CD4-positive, alpha-beta T cell treated with Interleukin-4 for 4 hours (primary cell): ENCODE data around the gene MINPP1.
"Not testable (repeated sequence)": the region's sequence is repeated elsewhere in the genome, so short reads cannot be mapped to it uniquely, and the experiment has no call there.

Experiments used
- DNase-seq: peaks from one replicate; pipeline ENCODE4 v3.0.0-alpha.2; 2020

The MINPP1 gene

DNA sequence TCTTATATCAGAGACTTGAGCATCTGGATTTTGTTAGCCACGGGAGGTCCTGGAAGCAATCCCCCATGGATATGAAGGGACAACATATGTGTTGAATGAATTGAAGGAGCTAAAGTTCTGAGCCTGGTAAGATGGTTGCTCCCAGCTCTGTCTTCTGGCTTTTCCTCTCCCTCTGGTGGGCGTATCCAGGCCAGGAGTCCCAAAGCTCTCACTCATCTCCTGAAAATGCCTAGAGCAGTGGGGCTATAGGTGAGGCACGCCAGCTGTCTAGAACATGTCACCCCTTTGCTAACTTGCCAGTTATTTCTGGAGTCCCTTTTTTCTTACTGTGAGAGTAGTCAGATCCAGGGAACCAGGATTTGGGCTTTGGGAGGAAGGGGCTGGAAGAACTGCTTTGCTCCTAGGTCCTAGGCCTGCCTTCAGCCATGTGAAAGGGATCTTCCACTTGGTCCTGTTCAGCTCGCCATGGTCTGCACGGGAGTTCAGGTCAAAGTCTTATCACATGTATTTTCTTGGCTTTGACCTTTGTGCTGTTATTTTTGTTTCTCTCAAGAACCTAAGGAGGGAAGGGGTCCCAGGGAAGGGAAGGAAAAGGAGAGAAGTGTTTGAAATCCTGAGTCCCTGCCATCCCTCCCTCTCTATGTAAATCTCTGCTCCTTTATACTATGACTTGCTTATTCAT, 73.6 kb downstream of the MINPP1 start:
- DNase-seq = no peak

DNA sequence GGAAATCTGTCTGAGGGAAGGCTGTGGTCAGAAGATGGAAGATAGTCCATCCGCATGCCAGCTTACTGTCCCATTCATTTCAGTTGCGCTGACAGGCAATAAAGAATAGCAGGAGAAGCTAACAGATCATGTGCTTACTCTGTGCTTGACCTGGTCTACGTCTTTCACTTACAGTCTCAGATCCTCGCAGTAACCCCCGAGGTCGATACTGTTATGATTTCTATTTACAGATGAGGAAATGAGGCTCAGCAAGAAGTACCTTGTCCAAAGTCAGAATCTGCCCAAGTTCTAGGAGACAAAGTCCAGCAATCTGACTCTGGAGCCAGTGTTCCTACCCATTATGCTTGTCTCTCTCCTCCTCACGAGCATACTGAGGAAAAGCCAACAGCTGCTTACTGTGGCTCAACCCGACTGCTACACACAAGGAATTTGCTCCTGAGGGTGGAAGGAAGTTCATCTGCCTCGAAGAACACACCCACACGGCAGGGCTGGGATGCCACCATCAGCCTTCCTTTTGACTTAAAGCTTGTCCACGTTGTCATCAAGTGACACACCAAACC, 74.2 kb downstream of the MINPP1 start:
- DNase-seq = no peak

GRCh38 chr10:87579563-87579962, 74.9 kb downstream of the MINPP1 start:
- no peak for DNase-seq

- no peak for DNase-seq
Observed at GRCh38 chr10:87580016-87580415, 75.3 kb downstream of the MINPP1 start.

DNA sequence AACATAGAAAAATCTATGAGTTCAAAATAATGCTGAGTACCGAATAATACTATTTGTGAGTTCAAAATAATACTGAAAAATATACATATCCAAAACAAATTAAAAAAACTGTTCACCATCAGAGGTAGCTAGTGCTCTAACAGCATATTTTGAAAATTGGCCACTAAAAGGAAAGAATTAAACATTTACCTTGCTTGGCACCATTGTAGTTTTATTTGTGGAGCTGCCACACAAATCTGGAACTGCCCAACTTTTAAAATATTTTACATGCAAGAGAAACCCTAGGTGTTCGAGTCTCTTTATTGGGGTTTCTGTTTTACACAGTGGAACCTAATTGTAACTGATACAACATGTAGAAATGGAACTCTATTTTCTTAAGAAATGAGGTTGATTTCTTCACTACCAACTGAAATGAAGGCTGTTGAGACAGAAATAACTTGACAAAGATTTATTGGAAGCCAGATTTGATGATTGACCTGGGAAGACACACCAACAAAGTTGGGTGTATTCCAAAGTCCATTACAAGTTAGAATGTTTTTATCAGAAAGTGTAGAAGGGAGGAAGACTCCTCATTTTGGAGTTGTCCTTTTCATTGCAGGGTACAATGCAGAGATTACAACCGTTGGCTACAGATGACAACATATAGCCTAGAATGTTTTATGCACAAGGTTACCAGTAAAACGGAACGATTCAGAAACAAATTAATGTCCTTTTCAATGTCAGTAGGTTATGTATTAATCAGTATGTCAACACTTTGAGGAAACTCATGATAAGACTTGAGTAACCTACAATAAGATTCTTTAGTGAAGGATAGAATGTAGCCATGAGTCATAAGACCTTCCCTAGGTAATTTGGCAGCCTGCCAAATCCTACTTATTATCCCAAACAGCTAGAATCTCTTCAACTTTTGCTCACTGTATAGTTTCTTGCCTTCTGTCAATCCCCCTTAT, 81.1 kb downstream of the MINPP1 start:
- no peak for DNase-seq

- DNase-seq = no peak
Observed at GRCh38 chr10:87589645-87590051, 85.0 kb downstream of the MINPP1 start.

DNA sequence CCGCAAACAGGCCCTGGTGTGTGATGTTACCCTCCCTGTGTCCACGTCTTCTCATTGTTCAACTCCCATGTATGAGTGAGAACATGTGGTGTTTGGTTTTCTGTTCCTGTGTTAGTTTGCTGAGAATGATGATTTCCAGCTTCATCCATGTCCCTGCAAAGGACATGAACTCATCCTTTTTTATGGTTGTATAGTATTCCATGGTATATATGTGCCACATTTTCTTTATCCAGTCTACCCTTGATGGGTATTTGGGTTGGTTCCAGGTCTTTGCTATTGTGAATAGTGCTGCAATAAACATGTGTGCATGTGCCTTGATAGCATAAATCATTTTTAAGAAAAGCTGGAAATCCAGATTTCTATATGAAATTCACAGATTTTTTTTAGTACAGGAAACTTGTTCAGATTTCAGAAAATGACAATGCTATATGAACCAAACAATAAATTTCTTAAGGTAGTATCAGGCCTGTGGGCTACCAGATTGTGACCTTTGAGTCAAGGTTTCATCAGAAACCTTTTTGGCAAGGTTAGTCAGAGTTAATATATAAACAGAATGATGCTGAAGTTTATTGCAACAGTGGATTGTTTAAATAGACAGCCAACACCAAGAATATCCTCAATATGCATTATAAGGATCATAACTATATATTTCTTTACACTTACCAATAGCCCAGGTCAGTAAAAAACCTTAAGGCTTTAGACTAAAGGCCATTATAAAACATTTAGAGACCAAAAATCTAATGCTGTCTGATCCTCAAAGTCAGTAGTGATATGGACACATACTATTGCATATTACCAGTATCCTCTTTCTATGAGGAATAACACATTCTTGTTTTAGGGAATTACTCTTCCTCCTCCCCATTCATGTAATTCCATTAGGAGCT, 86.3 kb downstream of the MINPP1 start:
- DNase-seq = no peak

DNA sequence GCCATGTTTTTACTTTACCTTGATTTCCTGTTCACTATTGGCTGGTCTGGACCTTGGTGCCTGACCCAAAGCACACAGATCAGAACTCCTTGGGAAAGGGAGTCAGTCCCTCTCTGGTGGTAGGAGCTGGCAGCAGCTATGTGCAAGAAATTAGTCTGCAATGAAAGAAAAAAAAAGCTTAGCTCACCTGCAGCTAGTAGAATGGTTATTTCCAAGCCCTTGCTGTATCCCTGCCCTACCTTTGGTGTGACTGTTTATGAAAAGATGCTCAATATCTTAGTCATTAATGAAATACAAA, 86.8 kb downstream of the MINPP1 start:
- no peak for DNase-seq

GRCh38 chr10:87592920-87593319, 88.2 kb downstream of the MINPP1 start:
- not testable (repeated sequence) for DNase-seq

DNA sequence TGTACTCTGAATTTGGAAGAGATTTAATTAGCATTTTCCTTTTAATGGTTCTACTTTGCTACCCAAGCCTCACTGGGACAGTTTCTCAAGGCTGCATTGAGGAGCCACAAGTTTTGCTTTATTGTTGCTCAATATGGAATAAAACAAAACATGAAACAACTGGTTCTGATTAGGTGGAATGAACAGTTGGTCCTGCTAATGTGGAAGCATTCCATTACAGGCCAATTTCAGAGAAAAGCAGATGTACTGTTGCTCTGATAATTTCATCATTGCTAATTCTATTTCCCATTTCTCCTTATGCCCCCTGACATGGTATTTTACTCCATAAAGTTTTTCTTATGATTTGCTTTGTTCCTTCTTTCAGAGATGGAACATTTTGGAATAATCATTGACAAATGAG, 89.0 kb downstream of the MINPP1 start:
- no peak for DNase-seq

GRCh38 chr10:87594181-87594580, 89.5 kb downstream of the MINPP1 start:
- DNase-seq = no peak

DNA sequence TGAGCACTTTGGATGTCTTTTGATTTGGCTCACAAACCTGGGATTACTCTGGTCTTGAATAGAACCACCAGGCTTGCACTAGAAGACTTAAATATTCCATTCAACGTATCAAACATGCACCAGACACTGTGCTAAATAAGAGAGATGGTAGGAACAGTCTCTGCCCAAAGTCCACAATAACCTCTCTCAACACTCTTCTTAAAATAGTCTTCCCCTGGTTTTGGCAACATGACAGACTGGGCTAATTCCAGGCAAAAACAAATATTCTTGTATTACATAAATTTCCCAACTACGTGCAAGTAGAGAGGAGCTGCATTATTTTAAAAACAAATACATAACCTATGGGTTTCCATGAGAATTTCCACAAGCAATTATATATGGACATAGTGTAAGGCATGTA, 90.2 kb downstream of the MINPP1 start:
- DNase-seq = no peak

GRCh38 chr10:87596351-87596750, 91.7 kb downstream of the MINPP1 start:
- DNase-seq = no peak

DNA sequence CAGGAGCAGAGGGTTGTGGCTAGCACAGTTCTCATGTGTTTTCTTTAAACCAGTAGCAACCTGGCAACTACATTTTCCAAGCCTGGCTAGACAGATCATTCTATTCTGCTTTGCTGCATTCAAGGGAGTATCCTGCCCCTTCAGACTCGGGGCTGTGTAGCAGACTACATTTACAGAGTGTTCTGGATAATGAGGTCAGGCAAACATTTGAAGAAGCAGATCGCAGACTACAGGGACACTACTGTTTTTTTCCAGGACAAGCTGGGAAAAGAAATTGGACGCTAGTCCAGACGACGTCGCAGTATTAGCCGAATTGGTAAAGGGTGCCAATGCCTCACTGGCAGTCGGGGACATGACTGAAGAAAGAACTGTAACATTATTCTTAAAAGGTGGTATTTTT, 94.0 kb downstream of the MINPP1 start:
- DNase-seq = no peak

DNA sequence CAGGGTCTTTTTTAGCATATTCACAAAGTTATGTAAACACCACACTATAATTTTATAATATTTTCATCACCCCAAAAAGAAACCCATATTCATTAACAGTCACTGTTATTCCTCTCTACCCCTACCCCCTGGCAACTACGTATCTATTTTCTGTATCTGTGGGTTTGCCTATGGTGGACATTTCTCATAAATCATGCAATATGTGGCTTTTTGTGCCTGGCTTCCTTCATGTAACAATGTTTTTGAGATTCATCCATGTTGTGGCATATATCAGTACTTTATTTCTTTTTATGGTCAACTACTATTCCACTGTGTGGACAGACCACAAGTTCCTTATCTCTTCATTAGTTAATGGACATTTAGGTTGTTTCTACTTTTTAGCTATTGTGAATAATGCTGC, 95.9 kb downstream of the MINPP1 start:
- no peak for DNase-seq
